H1 (cell line): ENCODE data around the gene CCS. TPM values are rescaled to one million over a fixed set of nuclear protein-coding genes. Genes with fewer than 3 reads are reported as not detected.

Source experiments
- RNF2 ChIP-seq: fragments of 200-900, 300-1000 bp; sonication (generic); IDR thresholded peaks from 2 replicates; pipeline ENCODE4 v1.7.1; 2016; ENCODE audit warnings: borderline replicate concordance, low read depth, mild to moderate bottlenecking, antibody characterized with exemption, low read length; ENCODE audit not compliant: poor library complexity, severe bottlenecking; ENCODE audit errors: missing control alignments
- SP4 ChIP-seq: IDR thresholded peaks from 2 replicates; pipeline ENCODE4 v1.6.1; 2012; ENCODE audit warnings: low read length, inconsistent platforms
- polyA plus RNA-seq, 7 experiments: library from polyadenylated mRNA; depleted of rRNA in 3 of 7; stranded (reverse) in 5 of 7; unstranded in 2 of 7; fragments of >200 nt in 5 of 7; fragments of 200-250 nt in 2 of 7; gene quantifications; 1 replicate in 5 of 7; 2 replicates in 1 of 7; 4 replicates in 1 of 7; pipeline versions ENCODE4 v1.2.1 to v1.2.3, GENCODE V29; 2011 to 2013; ENCODE audit warnings: missing spikeins in 2 of 7, mixed read lengths in 2 of 7
- total RNA-seq: library from RNA; stranded (reverse); fragmentation: NEBNext Ultra II Directional; extraction: Animal tissue kit (Norgen Biotek cat#: 25700); gene quantifications from 2 replicates; pipeline ENCODE4 v1.2.1, GENCODE V29; 2021
- TF ChIP-seq, protein P1 (sequence below): fragments of 300-600 bp; sonication (generic); IDR thresholded peaks from 2 replicates; pipeline ENCODE4 v1.7.1; 2012; ENCODE audit warnings: low read length, moderate library complexity, mild to moderate bottlenecking, inconsistent platforms; ENCODE audit not compliant: insufficient replicate concordance

CCS gene
- total and polyA plus RNA-seq, 2 of the 8 experiments (the other 6 are each of a cell fraction or from before 2014, with no cell fraction given): 37.1 to 37.7 TPM

DNA sequence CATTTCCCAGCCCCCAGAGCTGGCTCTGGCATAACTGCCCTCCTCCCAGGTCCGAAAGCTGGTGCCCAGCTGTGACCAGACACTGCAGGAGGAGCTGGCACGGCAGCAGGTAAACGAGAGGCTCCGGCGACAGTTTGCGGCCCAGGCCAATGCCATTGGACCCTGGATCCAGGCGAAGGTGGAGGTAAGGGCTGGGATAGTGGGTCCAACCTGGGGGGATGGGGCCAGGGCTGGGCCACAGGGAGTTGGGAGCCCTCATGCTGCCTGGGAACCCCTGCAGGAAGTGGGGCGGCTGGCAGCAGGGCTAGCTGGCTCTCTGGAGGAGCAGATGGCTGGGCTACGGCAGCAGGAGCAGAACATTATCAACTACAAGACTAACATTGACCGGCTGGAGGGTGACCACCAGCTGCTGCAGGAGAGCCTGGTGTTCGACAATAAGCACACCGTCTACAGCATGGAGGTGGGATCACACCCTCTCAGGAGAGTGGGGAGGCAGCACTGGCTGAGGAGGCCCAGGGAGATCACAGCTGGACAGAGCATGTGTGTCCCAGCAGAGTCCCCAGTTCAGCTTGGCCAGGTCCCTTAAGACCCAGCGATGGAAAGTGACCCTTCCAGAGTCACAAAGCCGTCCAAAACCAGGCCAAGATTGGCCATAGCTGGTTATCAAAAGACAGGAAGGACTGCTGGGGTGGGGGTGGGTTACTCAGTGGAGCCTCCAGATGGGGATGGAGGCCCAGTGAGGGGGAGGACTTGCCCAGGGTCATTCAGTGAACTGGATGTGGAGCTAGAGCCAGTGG lies 31.6 kb upstream of the CCS start (continued):
- TF ChIP-seq, protein P1, sequence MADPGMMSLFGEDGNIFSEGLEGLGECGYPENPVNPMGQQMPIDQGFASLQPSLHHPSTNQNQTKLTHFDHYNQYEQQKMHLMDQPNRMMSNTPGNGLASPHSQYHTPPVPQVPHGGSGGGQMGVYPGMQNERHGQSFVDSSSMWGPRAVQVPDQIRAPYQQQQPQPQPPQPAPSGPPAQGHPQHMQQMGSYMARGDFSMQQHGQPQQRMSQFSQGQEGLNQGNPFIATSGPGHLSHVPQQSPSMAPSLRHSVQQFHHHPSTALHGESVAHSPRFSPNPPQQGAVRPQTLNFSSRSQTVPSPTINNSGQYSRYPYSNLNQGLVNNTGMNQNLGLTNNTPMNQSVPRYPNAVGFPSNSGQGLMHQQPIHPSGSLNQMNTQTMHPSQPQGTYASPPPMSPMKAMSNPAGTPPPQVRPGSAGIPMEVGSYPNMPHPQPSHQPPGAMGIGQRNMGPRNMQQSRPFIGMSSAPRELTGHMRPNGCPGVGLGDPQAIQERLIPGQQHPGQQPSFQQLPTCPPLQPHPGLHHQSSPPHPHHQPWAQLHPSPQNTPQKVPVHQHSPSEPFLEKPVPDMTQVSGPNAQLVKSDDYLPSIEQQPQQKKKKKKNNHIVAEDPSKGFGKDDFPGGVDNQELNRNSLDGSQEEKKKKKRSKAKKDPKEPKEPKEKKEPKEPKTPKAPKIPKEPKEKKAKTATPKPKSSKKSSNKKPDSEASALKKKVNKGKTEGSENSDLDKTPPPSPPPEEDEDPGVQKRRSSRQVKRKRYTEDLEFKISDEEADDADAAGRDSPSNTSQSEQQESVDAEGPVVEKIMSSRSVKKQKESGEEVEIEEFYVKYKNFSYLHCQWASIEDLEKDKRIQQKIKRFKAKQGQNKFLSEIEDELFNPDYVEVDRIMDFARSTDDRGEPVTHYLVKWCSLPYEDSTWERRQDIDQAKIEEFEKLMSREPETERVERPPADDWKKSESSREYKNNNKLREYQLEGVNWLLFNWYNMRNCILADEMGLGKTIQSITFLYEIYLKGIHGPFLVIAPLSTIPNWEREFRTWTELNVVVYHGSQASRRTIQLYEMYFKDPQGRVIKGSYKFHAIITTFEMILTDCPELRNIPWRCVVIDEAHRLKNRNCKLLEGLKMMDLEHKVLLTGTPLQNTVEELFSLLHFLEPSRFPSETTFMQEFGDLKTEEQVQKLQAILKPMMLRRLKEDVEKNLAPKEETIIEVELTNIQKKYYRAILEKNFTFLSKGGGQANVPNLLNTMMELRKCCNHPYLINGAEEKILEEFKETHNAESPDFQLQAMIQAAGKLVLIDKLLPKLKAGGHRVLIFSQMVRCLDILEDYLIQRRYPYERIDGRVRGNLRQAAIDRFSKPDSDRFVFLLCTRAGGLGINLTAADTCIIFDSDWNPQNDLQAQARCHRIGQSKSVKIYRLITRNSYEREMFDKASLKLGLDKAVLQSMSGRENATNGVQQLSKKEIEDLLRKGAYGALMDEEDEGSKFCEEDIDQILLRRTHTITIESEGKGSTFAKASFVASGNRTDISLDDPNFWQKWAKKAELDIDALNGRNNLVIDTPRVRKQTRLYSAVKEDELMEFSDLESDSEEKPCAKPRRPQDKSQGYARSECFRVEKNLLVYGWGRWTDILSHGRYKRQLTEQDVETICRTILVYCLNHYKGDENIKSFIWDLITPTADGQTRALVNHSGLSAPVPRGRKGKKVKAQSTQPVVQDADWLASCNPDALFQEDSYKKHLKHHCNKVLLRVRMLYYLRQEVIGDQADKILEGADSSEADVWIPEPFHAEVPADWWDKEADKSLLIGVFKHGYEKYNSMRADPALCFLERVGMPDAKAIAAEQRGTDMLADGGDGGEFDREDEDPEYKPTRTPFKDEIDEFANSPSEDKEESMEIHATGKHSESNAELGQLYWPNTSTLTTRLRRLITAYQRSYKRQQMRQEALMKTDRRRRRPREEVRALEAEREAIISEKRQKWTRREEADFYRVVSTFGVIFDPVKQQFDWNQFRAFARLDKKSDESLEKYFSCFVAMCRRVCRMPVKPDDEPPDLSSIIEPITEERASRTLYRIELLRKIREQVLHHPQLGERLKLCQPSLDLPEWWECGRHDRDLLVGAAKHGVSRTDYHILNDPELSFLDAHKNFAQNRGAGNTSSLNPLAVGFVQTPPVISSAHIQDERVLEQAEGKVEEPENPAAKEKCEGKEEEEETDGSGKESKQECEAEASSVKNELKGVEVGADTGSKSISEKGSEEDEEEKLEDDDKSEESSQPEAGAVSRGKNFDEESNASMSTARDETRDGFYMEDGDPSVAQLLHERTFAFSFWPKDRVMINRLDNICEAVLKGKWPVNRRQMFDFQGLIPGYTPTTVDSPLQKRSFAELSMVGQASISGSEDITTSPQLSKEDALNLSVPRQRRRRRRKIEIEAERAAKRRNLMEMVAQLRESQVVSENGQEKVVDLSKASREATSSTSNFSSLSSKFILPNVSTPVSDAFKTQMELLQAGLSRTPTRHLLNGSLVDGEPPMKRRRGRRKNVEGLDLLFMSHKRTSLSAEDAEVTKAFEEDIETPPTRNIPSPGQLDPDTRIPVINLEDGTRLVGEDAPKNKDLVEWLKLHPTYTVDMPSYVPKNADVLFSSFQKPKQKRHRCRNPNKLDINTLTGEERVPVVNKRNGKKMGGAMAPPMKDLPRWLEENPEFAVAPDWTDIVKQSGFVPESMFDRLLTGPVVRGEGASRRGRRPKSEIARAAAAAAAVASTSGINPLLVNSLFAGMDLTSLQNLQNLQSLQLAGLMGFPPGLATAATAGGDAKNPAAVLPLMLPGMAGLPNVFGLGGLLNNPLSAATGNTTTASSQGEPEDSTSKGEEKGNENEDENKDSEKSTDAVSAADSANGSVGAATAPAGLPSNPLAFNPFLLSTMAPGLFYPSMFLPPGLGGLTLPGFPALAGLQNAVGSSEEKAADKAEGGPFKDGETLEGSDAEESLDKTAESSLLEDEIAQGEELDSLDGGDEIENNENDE: no peak
- TF ChIP-seq RNF2 (no peak), SP4 (no peak)
